Tibial artery (tissue), 4 donors: ENCODE results near the gene EDRF1.

ENCODE experiments used
- DNase-seq, 2 donors: peaks; one replicate each; pipeline ENCODE4 v3.0.0-alpha.2; 2019
- H3K27ac ChIP-seq, 2 donors: fragments of 200-600 bp; sonication (generic) in 1 of 2; 1 replicate in 1 of 2; 2 replicates in 1 of 2; pipeline ENCODE4 v1.5.1; 2018 to 2019; ENCODE audit warnings: mild to moderate bottlenecking in 1 of 2
- H3K27me3 ChIP-seq, 2 donors: fragments of 200-600 bp; sonication (generic) in 1 of 2; one replicate each; pipeline versions ENCODE4 v1.5.1 to v1.6.0; 2016 to 2019
- H3K36me3 ChIP-seq, 3 donors: fragments of 200-600 bp; sonication (generic) in 2 of 3; one replicate each; pipeline ENCODE4 v1.5.1; 2016 to 2019; ENCODE audit warnings: mild to moderate bottlenecking in 2 of 3
- H3K4me1 ChIP-seq, 4 donors: fragments of 200-600 bp; sonication (generic) in 2 of 4; 1 replicate in 3 of 4; 2 replicates in 1 of 4; pipeline ENCODE4 v1.5.1; 2016 to 2019
- H3K4me3 ChIP-seq, 2 donors: fragments of 200-600 bp; sonication (generic) in 1 of 2; 1 replicate in 1 of 2; 2 replicates in 1 of 2; pipeline ENCODE4 v1.5.1; 2018 to 2019; ENCODE audit warnings: mild to moderate bottlenecking in 2 of 2
- H3K9me3 ChIP-seq, 3 donors: fragments of 200-600 bp; sonication (generic) in 1 of 3; one replicate each; pipeline ENCODE4 v1.5.1; 2016 to 2019
- intact Hi-C: fragments of 100-400 bp; cut with DNase I; formaldehyde crosslinking; loops from one replicate; pipeline ENCODE4 v1.15.0; 2023; ENCODE audit warnings: low total_unique reads
- TF ChIP-seq, protein P1 (sequence below), 2 experiments: fragments of 200-600 bp in 1 of 2; fragments of 450-650 bp in 1 of 2; IDR thresholded peaks; one replicate each; pipeline ENCODE4 v1.5.1; 2017 to 2019; ENCODE audit warnings: antibody characterized with exemption in 2 of 2, mild to moderate bottlenecking in 1 of 2, moderate library complexity in 1 of 2

EDRF1 gene

DNA sequence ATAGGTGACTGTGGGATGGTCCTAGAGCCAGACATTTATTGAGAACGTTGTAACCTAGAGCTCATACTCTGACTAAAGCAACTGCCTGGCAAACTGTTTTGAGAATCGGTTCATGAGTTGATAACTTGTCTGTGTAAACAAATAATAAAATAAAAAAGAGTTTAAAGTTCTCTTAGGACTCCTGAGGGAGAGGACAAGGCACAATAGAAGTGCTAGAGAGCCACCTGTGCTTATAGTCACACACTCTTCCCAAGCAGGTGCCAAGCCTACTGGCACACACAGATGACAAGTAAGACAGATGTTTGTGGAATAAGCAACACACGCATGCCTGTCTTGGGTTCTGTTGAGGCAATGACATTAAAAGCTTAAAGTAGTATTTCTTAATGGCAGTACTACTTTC lies 7.9 kb downstream of the EDRF1 start:
- no peak overlapping the region for H3K27ac ChIP-seq
- H3K36me3 ChIP-seq, result peaks cover 89 to 98% (median 91%) of the 10 kb centered on the region in 3 donors

DNA sequence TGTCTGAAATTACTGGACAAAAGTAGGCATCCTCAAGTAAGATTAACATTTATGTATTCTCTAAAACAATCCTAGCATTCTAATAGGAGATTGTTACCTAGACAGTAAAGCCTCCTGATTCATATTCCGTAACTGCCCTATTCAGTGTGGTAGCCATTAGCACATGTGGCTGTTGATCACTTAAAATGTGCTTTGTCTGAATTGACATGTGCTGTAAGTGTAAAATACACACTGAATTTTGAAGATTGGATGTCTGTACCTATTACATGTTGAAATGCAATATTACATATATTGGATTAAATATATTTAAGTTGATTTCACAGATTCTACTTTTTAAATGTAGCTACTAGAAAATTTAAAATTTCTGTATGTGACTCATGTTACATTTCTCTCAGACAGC lies 14.6 kb downstream of the EDRF1 start:
- Histone ChIP-seq H3K9me3 (no peaks in the 10 kb centered on the region), H3K4me1 (no peaks in the 10 kb centered on the region), H3K27me3 (no peaks in the 10 kb centered on the region), H3K4me3 (no peak overlapping the region), H3K27ac (no peak overlapping the region), H3K36me3 (peaks cover 96 to 100% (median 97%) of the 10 kb centered on the region in 3 donors)
- no peak for DNase-seq
- TF ChIP-seq, protein P1, sequence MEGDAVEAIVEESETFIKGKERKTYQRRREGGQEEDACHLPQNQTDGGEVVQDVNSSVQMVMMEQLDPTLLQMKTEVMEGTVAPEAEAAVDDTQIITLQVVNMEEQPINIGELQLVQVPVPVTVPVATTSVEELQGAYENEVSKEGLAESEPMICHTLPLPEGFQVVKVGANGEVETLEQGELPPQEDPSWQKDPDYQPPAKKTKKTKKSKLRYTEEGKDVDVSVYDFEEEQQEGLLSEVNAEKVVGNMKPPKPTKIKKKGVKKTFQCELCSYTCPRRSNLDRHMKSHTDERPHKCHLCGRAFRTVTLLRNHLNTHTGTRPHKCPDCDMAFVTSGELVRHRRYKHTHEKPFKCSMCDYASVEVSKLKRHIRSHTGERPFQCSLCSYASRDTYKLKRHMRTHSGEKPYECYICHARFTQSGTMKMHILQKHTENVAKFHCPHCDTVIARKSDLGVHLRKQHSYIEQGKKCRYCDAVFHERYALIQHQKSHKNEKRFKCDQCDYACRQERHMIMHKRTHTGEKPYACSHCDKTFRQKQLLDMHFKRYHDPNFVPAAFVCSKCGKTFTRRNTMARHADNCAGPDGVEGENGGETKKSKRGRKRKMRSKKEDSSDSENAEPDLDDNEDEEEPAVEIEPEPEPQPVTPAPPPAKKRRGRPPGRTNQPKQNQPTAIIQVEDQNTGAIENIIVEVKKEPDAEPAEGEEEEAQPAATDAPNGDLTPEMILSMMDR (IDR thresholded peaks at IDR 0.05), result no peak
- intact Hi-C loops, result no loop called here

More for the DNA sequence above, 7.9 kb downstream of the EDRF1 start:
- Histone ChIP-seq H3K4me3 (no peak overlapping the region), H3K9me3 (no peaks in the 10 kb centered on the region), H3K4me1 (no peaks in the 10 kb centered on the region), H3K27me3 (no peaks in the 10 kb centered on the region)
- DNase-seq, result no peak
- TF ChIP-seq, protein P1 (IDR thresholded peaks at IDR 0.05), result no peak
- intact Hi-C loops, result loop anchor here (10.0 kb wide), 1 partner anchor 97 kb away; the partner anchor contains the start of genes BCCIP and UROS

DNA sequence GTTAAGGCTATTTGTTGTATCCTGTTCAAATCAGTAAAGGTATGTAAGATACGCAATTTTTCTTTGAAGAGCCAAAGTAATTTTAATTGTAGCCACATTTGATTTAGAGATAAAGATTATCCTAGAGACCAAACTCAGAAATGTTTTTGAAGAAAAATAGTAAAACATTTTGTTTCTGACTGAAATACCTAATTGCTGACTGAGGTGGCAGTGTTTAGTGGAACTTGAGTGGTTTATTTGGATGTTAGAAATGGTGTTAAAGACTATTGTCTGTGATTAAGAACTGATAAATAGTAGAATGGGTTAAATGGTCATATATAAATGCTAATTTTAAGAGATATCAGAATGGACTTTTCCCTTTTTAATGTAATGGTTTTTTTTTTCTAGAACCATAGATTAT lies 15.3 kb downstream of the EDRF1 start:
- Histone ChIP-seq H3K4me1 (no peaks in the 10 kb centered on the region), H3K27ac (no peak overlapping the region), H3K4me3 (no peak overlapping the region), H3K9me3 (no peaks in the 10 kb centered on the region), H3K36me3 (peaks cover 96 to 100% (median 97%) of the 10 kb centered on the region in 3 donors), H3K27me3 (no peaks in the 10 kb centered on the region)
- DNase-seq, result no peak
- TF ChIP-seq, protein P1 (IDR thresholded peaks at IDR 0.05), result no peak
- intact Hi-C loops, result no loop called here

DNA sequence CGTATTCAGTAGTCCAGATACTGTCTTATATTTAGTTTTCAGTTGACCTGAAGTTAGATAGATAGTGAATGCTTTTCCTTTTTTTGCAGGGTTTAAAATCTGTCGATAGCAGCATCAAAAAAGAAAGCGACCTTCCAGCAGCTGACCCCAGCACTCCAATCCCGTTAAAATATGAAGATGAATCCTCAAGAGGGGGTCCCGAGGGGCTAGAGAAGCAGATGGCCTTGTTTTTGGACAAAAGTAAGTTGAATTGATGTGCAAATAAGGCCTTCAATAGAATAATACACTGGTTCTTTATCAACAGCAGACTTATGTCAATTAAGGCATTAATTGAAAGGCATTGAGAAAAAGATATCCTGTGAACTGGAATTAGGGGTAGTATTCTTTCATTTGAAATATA lies 18.7 kb downstream of the EDRF1 start:
- no peak overlapping the region for H3K27ac ChIP-seq
- H3K27me3 ChIP-seq, result no peaks in the 10 kb centered on the region
- H3K36me3 ChIP-seq, result peaks cover 92 to 97% (median 94%) of the 10 kb centered on the region in 3 donors
- no peaks in the 10 kb centered on the region for H3K9me3 ChIP-seq
- DNase-seq, result no peak
- TF ChIP-seq, protein P1 (IDR thresholded peaks at IDR 0.05), result no peak
- H3K4me1 ChIP-seq, result no peaks in the 10 kb centered on the region
- no peak overlapping the region for H3K4me3 ChIP-seq
- intact Hi-C loops, result no loop called here

DNA sequence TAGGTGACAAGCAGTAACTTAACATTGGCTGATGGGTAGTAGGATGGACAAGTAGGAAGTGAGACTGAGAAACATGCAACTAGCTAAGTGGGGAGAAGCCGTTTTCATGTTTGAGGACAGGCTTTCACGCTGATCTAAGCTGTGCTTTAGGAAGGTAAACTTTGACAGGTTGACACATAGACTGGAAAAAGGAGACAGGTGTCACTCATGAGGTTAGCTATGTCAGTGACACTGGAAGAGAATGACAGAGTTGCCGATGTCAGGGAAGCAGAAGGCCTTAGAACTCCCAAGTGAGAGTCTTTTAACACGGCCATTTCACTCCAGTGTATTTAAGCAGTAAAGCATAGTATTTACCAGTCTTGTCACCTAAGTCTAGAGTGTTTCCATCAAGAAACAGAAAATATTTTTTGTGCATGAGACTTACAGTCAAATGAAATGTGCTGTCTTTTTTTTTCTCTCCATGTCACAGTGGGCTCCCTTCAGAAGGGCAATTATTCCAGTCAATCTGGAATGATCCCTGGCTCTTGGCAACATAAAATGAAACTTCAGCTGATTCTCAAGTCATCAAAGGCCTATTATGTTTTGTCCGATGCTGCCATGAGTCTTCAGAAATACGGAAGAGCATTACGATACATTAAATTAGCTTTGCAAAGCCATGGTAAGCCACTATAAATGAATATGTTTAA lies 20.6 kb downstream of the EDRF1 start:
- DNase-seq, result no peak
- Histone ChIP-seq H3K9me3 (no peaks in the 10 kb centered on the region), H3K4me1 (no peaks in the 10 kb centered on the region), H3K4me3 (no peak overlapping the region), H3K27me3 (no peaks in the 10 kb centered on the region), H3K36me3 (peaks cover 91 to 99% (median 92%) of the 10 kb centered on the region in 3 donors), H3K27ac (no peak overlapping the region)
- TF ChIP-seq, protein P1 (IDR thresholded peaks at IDR 0.05), result no peak
- intact Hi-C loops, result no loop called here
